Stimulated activated CD4-positive, alpha-beta T cell treated with anti-CD3 and anti-CD28 coated beads, Interleukin-4, amount 100 ng/mL, for 24 hours (primary cell): Measurements from ENCODE around the gene FBXW5.

Source experiments
- DNase-seq: peaks from one replicate; pipeline ENCODE4 v3.0.0-alpha.2; 2020

FBXW5 gene

GRCh38 chr9:136978073-136978864 lies 33.7 kb upstream of the FBXW5 start:
- peak; percentile 72 for DNase-seq

- no peak for DNase-seq
Measured at GRCh38 chr9:136977649-136978072, 33.1 kb upstream of the FBXW5 start.

GRCh38 chr9:136977223-136977622 lies 32.7 kb upstream of the FBXW5 start, which contains the start of gene PTGDS:
PTGDS (plus strand) TSS chr9:136977504; CDS start chr9:136977579, 75 bp downstream.
- no peak for DNase-seq

- DNase-seq = peak; percentile 39
Measured at GRCh38 chr9:136975644-136976043, 31.1 kb upstream of the FBXW5 start.

- no peak for DNase-seq
Measured at GRCh38 chr9:136974817-136975535, 30.4 kb upstream of the FBXW5 start.

- DNase-seq = no peak
Measured at GRCh38 chr9:136973618-136974617, 29.4 kb upstream of the FBXW5 start.

GRCh38 chr9:136972743-136973142 lies 28.2 kb upstream of the FBXW5 start:
- no peak for DNase-seq

- no peak for DNase-seq
Measured at GRCh38 chr9:136972335-136972734, 27.8 kb upstream of the FBXW5 start.

- DNase-seq = no peak
Measured at GRCh38 chr9:136971746-136972145, 27.2 kb upstream of the FBXW5 start.

- DNase-seq = no peak
Measured at GRCh38 chr9:136970361-136970760, 25.8 kb upstream of the FBXW5 start.

- no peak for DNase-seq
Measured at GRCh38 chr9:136969774-136970173, 25.2 kb upstream of the FBXW5 start.

- DNase-seq = no peak
Measured at GRCh38 chr9:136969150-136969549, 24.6 kb upstream of the FBXW5 start.

GRCh38 chr9:136968333-136969127 lies 24.0 kb upstream of the FBXW5 start:
- DNase-seq = no peak

GRCh38 chr9:136965771-136966484 lies 21.4 kb upstream of the FBXW5 start:
- DNase-seq = no peak

GRCh38 chr9:136964833-136965422 lies 20.4 kb upstream of the FBXW5 start:
- DNase-seq = no peak

GRCh38 chr9:136964171-136964689 lies 19.7 kb upstream of the FBXW5 start:
- no peak for DNase-seq

GRCh38 chr9:136963751-136964150 lies 19.2 kb upstream of the FBXW5 start:
- DNase-seq = no peak

GRCh38 chr9:136963341-136963740 lies 18.8 kb upstream of the FBXW5 start:
- DNase-seq = no peak

- DNase-seq = no peak
Measured at GRCh38 chr9:136962701-136963248, 18.2 kb upstream of the FBXW5 start.

GRCh38 chr9:136962163-136962562 lies 17.6 kb upstream of the FBXW5 start:
- DNase-seq = no peak
